HTR-8/SVneo (cell line): Measurements from ENCODE around the gene MAD1L1.

Source experiments
- DNase-seq: peaks from one replicate; pipeline ENCODE4 v3.0.0; 2011; ENCODE audit warnings: low spot score, mixed read lengths; ENCODE audit not compliant: insufficient read length
- FAIRE-seq: peaks from 2 replicates; lab custom pipeline; 2011; peaks lifted over from hg19 to GRCh38; lab: Jason Lieb, UNC

The MAD1L1 gene

DNA sequence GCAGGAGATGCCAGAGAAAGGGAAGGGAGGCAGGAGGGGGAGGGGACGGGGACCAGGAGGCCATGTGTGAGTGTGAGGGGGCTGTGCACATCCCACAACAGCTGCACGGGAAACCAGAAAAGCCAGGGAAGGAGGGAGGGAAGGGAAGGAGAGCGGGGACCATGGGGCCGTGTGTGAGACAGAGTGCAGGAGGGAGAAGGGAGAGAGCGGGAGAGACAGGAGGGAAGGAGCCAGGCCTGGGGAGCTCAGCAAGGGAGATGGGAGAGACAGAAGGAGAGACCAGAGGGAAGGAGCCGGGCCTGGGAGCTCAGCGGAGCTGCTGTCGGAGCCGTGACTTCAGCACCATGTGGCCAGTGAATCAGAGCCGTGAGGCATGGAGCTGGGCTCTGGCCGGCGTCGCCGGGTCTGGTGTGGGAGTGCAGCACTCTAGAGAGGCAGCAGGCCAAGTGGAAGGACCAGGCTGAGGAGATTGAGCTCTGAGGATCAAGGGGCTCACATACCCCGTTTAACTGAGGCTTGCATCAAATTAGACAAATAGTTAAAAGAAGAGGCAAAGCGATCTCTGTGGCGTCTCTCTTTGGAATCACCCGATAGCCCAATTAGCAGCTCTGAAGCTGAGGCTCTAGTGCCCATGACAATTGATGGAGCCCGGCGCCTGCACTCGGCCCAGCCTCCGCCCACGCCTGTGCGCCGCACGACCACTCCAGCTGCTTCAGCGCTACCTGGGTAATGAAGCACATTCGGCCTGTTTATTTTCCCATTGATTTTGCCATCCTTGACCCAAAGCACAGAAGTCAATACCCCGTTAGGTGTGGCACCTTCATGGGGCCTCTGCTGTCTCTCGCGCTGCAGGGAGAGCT is 150.4 kb downstream of the MAD1L1 start:
- FAIRE-seq (no peak), DNase-seq (no peak)

- DNase-seq, result no peak
- no peak for FAIRE-seq
Observed at GRCh38 chr7:2081526-2082135, 151.1 kb downstream of the MAD1L1 start.

DNA sequence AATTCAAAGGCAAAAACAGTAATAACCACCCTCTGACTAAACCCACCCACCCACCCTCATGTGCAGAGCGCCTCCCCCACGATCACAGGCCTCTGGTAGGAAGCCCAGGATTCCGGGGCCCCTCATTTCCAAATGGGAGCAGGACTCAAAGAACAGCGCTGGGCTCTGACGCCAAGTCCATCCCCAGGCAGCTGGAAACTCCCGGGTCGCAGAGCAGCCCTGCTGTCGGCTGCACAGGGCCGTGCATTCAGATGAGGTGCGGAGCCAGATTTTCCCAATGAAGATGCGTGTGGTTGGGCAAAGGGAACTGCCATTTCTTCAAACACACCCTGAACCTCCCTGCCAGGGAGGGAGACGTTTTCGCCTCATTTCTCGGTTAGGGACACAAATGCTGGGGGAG is 152.3 kb downstream of the MAD1L1 start:
- FAIRE-seq, result peak; percentile 46
- DNase-seq, result no peak

GRCh38 chr7:2080060-2080387 is 152.7 kb downstream of the MAD1L1 start:
- no peak for FAIRE-seq
- DNase-seq, result no peak

DNA sequence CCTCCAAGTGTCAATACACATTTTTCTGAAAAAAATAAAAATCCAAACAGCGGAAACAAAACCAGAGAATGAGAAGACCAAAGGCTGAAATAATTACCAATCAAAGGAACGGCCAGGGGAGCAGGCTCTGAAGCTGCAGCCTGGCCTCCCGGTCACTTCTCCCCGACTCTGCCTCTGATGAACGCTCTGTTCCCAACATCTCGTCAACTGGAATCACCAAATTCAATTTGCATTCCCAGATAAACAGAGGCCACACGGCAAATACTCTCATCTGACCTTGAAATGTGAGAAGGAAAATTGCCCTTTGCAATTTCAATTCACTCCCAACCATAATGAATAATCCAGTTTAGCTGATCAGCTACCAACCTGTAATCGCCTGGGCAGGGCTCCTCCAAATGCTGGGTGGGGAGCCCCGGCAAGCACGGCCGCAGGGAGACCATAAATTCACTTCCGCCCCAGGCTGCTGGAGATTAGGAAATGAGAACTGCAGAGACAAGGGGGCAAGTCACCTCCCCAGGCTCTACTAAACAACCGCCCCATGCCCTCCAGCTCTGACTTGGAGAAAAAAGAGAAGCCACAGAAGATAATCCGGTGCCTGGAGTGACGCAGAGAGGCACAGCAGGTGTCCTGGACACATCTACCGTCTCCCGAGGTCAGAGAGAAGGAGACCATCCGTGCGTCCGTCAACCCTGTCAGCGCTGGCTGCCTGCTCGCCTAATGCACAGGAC is 153.2 kb downstream of the MAD1L1 start:
- FAIRE-seq, result no peak
- no peak for DNase-seq

GRCh38 chr7:2078899-2079298 is 153.8 kb downstream of the MAD1L1 start:
- FAIRE-seq (peak; percentile 33), DNase-seq (no peak)

DNA sequence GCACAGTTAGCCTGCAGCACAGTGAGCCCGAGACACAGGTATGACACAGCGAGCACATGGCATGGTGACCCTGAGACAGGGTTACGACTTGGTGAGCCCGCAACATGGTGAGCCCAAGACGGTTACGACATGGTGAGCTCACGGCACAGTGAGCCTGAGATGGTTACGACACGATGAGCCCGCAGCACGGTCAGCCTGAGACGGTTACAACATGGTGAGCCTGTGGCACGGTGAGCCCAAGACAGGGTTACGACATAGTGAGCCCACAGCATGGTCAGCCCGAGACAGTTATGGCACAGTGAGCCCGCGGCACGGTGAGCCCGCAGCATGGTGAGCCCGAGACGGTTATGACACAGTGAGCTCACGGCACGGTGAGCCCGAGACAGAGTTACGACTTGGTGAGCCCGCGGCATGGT is 156.1 kb downstream of the MAD1L1 start:
- no peak for DNase-seq
- FAIRE-seq, result peak; percentile 75

GRCh38 chr7:2075811-2076210 is 156.9 kb downstream of the MAD1L1 start:
- DNase-seq (no peak), FAIRE-seq (no peak)

- no peak for DNase-seq
- FAIRE-seq, result no peak
Observed at GRCh38 chr7:2074691-2075090, 158.1 kb downstream of the MAD1L1 start.

- DNase-seq (no peak), FAIRE-seq (peak; percentile 42)
Observed at GRCh38 chr7:2072798-2073197, 159.9 kb downstream of the MAD1L1 start.

- no peak for DNase-seq
Observed at GRCh38 chr7:2072042-2072441, 160.7 kb downstream of the MAD1L1 start.

GRCh38 chr7:2071133-2071832 is 161.5 kb downstream of the MAD1L1 start:
- DNase-seq (no peak), FAIRE-seq (no peak)

More at GRCh38 chr7:2072042-2072441, 160.7 kb downstream of the MAD1L1 start:
- no peak for FAIRE-seq

DNA sequence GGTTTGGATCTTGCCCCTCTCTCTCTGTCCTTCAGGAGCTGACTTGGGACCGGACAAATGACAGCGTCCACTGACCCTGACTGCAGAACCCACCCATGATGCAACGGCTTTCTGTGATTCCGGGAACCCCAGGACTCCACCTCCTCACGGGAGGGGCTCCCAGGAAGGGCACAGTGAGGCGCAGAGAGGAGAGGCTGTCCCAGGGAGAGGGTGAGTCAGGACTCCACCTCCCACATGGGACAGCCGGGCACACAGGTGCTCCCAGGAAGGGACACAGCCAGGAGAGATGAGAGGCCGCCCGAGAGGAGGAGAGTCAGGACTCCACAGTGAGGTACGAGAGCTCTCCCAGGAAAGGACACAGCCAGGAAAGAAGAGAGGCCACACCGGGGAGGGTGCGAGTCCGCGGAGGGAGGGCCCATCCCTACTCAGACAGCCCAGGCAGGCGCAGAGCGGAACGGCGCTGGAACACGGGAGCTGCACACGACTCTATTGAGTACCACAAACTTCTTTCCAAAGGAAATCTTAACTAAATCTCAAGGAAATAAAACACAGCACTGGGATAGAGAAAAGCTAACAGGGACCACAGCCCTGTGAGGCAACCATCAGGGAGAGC is 162.5 kb downstream of the MAD1L1 start:
- DNase-seq, result no peak

DNA sequence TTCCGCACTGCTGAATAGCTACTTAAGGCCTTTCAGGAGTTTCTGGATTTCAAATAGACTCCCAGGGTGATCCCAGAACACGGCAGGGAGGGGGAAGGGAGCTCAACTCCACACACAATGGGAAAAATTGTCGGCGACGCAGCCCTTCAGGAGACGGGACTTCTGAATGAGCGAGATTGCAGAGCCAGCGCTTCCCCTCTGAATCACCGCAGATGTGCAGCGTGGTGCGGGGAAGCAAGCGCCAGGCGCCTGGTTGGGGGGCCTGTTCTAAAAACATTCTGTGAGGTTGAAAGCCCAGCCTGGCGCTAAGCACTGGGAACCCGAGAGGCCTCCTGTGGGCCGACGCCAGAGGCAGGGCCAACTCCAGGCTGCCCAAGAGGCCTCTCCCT is 163.3 kb downstream of the MAD1L1 start:
- FAIRE-seq, result no peak

More for the DNA sequence above, 162.5 kb downstream of the MAD1L1 start:
- peak; percentile 74 for FAIRE-seq

DNA sequence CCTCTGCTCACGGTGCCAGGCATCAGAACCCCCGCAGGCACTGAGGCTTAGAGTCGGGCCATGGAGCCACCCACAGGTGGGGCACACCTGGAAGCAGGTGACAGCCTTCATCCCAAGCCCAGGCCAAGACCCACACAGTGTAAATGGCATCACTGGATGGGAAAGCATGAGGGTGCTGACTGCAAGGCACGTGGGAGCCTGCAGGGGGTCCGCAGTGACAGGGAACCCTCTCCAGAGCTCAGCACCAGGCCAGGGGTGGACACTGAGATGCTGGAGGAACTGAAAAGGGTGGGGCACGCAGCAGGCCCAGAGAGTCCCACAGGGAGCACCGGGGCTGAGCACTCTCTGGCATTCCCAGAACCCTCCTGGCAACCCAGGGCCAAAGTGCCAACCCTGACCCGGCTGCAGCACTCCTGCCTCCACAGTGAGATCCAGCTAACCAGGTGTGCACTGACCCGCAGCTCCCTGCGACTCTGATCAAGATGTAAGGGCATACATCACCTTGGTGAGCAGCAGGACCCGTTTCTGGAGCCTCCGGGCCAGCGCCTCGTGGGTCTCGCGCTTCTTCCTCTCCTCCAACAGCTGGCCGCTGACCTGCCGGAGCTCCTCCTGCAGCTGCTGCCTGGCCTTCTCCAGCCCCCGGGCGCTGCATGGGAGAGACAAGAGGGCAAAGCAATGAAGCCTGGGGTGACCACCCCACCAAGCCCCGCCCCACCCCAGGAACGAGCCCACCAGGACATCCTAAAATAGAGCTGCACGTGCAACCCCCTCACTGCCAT is 163.9 kb downstream of the MAD1L1 start:
- DNase-seq, result no peak
- FAIRE-seq, result no peak

More for the DNA sequence above, 163.3 kb downstream of the MAD1L1 start:
- DNase-seq, result no peak

- FAIRE-seq, result no peak
- DNase-seq, result no peak
Observed at GRCh38 chr7:2066251-2066919, 166.4 kb downstream of the MAD1L1 start.

GRCh38 chr7:2065528-2065927 is 167.2 kb downstream of the MAD1L1 start:
- FAIRE-seq, result no peak
- no peak for DNase-seq

DNA sequence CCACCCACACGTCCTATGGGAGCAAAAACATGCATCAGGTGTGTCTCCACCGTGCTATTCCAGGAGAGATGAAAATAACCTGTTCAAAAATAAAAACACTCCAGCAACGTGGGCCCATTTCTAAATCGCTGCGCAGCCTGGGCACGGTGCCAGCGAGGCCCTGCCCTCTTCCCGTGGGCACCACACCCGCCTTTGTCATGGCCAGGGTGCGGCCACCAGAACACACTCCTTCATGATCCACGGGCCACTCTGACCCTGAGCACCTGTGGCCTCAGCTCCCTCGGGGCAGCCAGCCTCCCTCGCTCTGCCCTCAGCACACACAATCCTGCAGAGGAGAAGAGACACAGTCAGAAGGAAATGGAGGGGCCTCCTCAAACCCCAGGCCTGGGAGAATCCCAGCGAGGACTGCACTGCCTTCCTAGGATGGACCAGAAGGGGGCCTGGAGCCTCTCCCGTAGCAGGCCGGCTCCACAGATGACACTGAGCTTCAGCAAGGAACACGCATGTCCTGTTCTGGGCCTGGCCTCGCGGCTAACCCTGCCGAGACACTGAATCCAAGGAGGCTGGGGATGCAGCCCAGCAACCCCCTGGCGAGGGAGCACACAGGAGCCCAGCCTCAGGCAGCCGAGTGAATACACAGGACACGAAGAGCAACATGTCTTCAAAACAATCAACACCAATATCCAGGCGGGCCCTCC is 169.0 kb downstream of the MAD1L1 start:
- DNase-seq (no peak), FAIRE-seq (no peak)
